Endothelial cell of umbilical vein (primary cell): Measurements from ENCODE around the gene MADCAM1. TPM values are rescaled to one million over a fixed set of nuclear protein-coding genes. Genes with fewer than 3 reads are reported as not detected.

Source experiments
- BruUV-seq: library from RNA; stranded (reverse); fragments of 400-500 nt; replicated peaks from 2 replicates; lab custom pipeline; 2021; lab: Mats Ljungman, UMichigan
- CTCF ChIA-PET: fragments of 300-600, 350-600 bp; sonication (Branson Sonifier 250); formaldehyde crosslinking; loops from one replicate; lab custom pipeline; 2021; ENCODE audit warnings: antibody characterized with exemption, inconsistent platforms; lab: Charles Lee
- POLR2A ChIA-PET: fragments of 300-600, 350-600 bp; sonication (Branson Sonifier 250); formaldehyde crosslinking; loops from one replicate; lab custom pipeline; 2021; ENCODE audit warnings: antibody characterized with exemption, inconsistent platforms; lab: Charles Lee
- DNase-seq: peaks from one replicate; pipeline ENCODE4 v3.0.0-alpha.2; 2011; ENCODE audit warnings: low read depth, low spot score
- FAIRE-seq: peaks from 2 replicates; lab custom pipeline; 2011; peaks lifted over from hg19 to GRCh38; lab: Jason Lieb, UNC
- H2AFZ ChIP-seq: 2 replicates; pipeline ENCODE4 v1.6.0; 2012; ENCODE audit warnings: low read depth, low read length, control low read depth, inconsistent platforms
- H3K27ac ChIP-seq: 2 replicates; pipeline ENCODE4 v1.5.1; 2011; ENCODE audit warnings: low read depth, mild to moderate bottlenecking, control low read depth, low read length, moderate library complexity; ENCODE audit not compliant: insufficient read depth
- H3K27me3 ChIP-seq, 2 experiments: 2 replicates each; pipeline versions ENCODE4 v1.6.0 to v1.6.1; 2011; ENCODE audit warnings: low read length in 2 of 2, mixed read lengths in 1 of 2; ENCODE audit not compliant: control insufficient read depth in 2 of 2, insufficient read depth in 2 of 2
- H3K36me3 ChIP-seq, 2 experiments: 2 replicates in 1 of 2; 3 replicates in 1 of 2; pipeline ENCODE4 v1.5.1; 2011; ENCODE audit warnings: low read length in 2 of 2, mild to moderate bottlenecking in 1 of 2, moderate library complexity in 1 of 2; ENCODE audit not compliant: control insufficient read depth in 2 of 2, insufficient read depth in 2 of 2; ENCODE audit errors: extremely low read depth in 1 of 2
- H3K4me1 ChIP-seq: 3 replicates; pipeline ENCODE4 v1.5.1; 2011; ENCODE audit warnings: mild to moderate bottlenecking, low read length; ENCODE audit not compliant: control insufficient read depth, insufficient read depth; ENCODE audit errors: extremely low read depth
- H3K4me2 ChIP-seq: 2 replicates; pipeline ENCODE4 v1.6.1; 2011; ENCODE audit warnings: low read length, control low read depth, mixed read lengths; ENCODE audit not compliant: insufficient read depth
- H3K4me3 ChIP-seq, 3 experiments: fragments of 200-600 bp in 1 of 3; sonication (generic), shearing (Covaris generic) in 1 of 3; replicated peaks in 1 of 3; 2 replicates each; pipeline ENCODE4 v1.5.1; 2011 to 2016; ENCODE audit warnings: control low read depth in 3 of 3, low read length in 3 of 3, mild to moderate bottlenecking in 2 of 3, inconsistent platforms in 1 of 3, low read depth in 1 of 3, moderate library complexity in 1 of 3; ENCODE audit not compliant: insufficient read depth in 1 of 3
- H3K79me2 ChIP-seq: 2 replicates; pipeline ENCODE4 v1.6.0; 2012; ENCODE audit warnings: low read length, inconsistent platforms; ENCODE audit not compliant: control insufficient read depth, insufficient read depth
- H3K9ac ChIP-seq: replicated peaks from 2 replicates; pipeline ENCODE3; 2011; ENCODE audit warnings: low read length, control low read depth; ENCODE audit not compliant: insufficient read depth; ENCODE audit errors: extremely low read depth
- H3K9me1 ChIP-seq: replicated peaks from 3 replicates; pipeline ENCODE4 v1.6.0; 2011; ENCODE audit warnings: mild to moderate bottlenecking, low read length; ENCODE audit not compliant: control insufficient read depth, insufficient read depth; ENCODE audit errors: extremely low read depth
- H3K9me3 ChIP-seq: replicated peaks from 2 replicates; pipeline ENCODE4 v1.5.1; 2012; ENCODE audit warnings: low read length, inconsistent platforms; ENCODE audit not compliant: control insufficient read depth, insufficient read depth
- H4K20me1 ChIP-seq: replicated peaks from 2 replicates; pipeline ENCODE3; 2011; ENCODE audit warnings: mild to moderate bottlenecking, low read length; ENCODE audit not compliant: control insufficient read depth, insufficient read depth; ENCODE audit errors: extremely low read depth
- CTCF ChIP-seq, 2 donors: IDR thresholded peaks; 1 replicate in 1 of 2; 2 replicates in 1 of 2; pipeline ENCODE4 v1.5.1; 2011; ENCODE audit warnings: low read length in 2 of 2, mild to moderate bottlenecking in 2 of 2, moderate library complexity in 2 of 2, control low read depth in 1 of 2, inconsistent platforms in 1 of 2, low read depth in 1 of 2; ENCODE audit not compliant: insufficient read depth in 1 of 2; ENCODE audit errors: extremely low read depth in 1 of 2
- EZH2 ChIP-seq: IDR thresholded peaks from 2 replicates; pipeline ENCODE4 v1.6.1; 2012; ENCODE audit warnings: borderline replicate concordance, low read depth, mild to moderate bottlenecking, moderate library complexity, low read length, inconsistent platforms; ENCODE audit not compliant: severe bottlenecking
- FOS ChIP-seq: IDR thresholded peaks from 2 replicates; pipeline ENCODE4 v1.6.1; 2011; ENCODE audit warnings: mild to moderate bottlenecking, low read length, moderate library complexity, borderline replicate concordance; ENCODE audit not compliant: insufficient read depth
- JUN ChIP-seq: IDR thresholded peaks from 2 replicates; pipeline ENCODE4 v1.6.1; 2011; ENCODE audit warnings: borderline replicate concordance, low read depth; ENCODE audit not compliant: insufficient read length, insufficient read depth
- MYC ChIP-seq: IDR thresholded peaks from one replicate; pipeline ENCODE4 v1.6.1; 2011; ENCODE audit warnings: mild to moderate bottlenecking, low read depth, low read length
- POLR2AphosphoS5 ChIP-seq: IDR thresholded peaks from 2 replicates; pipeline ENCODE4 v1.6.1; 2012; ENCODE audit warnings: low read depth, mild to moderate bottlenecking, control low read depth, low read length, moderate library complexity; ENCODE audit not compliant: insufficient read depth
- dilution Hi-C: fragments of 300-500 bp; cut with MboI; formaldehyde crosslinking; loops from one replicate; pipeline ENCODE4 v1.15.0; 2019; ENCODE audit warnings: low sequenced_read_pairs; ENCODE audit not compliant: extremely low pct_ligation_motif_present
- intact Hi-C: fragments of 100-400 bp; cut with micrococcal nuclease; formaldehyde crosslinking; loops from one replicate; pipeline ENCODE4 v1.10.0; 2022
- polyA plus RNA-seq, 4 experiments: library from polyadenylated mRNA; depleted of rRNA in 3 of 4; stranded (reverse) in 3 of 4; unstranded in 1 of 4; fragments of >200 nt; gene quantifications; 2 replicates each; pipeline versions ENCODE4 v1.2.1 to v1.2.3, GENCODE V29; 2011 to 2012; ENCODE audit warnings: missing spikeins in 1 of 4
- total RNA-seq: library from RNA; stranded (reverse); gene quantifications from 2 replicates; pipeline ENCODE4 v1.2.3, GENCODE V29; 2021

Gene MADCAM1
- total and polyA plus RNA-seq, 2 donors (not counting 3 experiments of a cell fraction or from before 2014, with no cell fraction given): 0.07 to 0.31 TPM

- Histone ChIP-seq H3K27ac (no peak overlapping the region), H4K20me1 (no peaks in the 10 kb centered on the region), H3K79me2 (no peaks in the 10 kb centered on the region), H3K9ac (no peak overlapping the region), H3K27me3 (peaks cover 0 to 5% of the 10 kb centered on the region in 2 experiments), H3K9me3 (no peaks in the 10 kb centered on the region), H3K4me2 (no peak overlapping the region), H2AFZ (no peak overlapping the region), H3K9me1 (no peaks in the 10 kb centered on the region), H3K36me3 (no peaks in the 10 kb centered on the region), H3K4me1 (no peaks in the 10 kb centered on the region), H3K4me3 (no peak overlapping the region)
- BruUV-seq: no TSS peak
- dilution Hi-C loops (no loop called here), intact Hi-C loops (no loop called here)
- ChIA-PET POLR2A (no interaction called here), CTCF (interaction anchor here (1.6 kb wide), 1 partner anchor 51 kb away, joined by 4 read pairs; no protein-coding TSS in a partner anchor)
- TF ChIP-seq POLR2AphosphoS5 (no peak), FOS (no peak), EZH2 (no peak), CTCF (IDR thresholded peaks at IDR 0.05; ENCODE audit: extremely low read depth in 1 of 2, insufficient read depth in 1 of 2, low read depth in 1 of 2, low read length in 2 of 2) (no peak), JUN (no peak), MYC (no peak)
- FAIRE-seq: no peak
- DNase-seq: no peak
Measured at GRCh38 chr19:455851-456546, 40.3 kb upstream of the MADCAM1 start.
